Measurements from ENCODE around the gene ZNF235.

DNA sequence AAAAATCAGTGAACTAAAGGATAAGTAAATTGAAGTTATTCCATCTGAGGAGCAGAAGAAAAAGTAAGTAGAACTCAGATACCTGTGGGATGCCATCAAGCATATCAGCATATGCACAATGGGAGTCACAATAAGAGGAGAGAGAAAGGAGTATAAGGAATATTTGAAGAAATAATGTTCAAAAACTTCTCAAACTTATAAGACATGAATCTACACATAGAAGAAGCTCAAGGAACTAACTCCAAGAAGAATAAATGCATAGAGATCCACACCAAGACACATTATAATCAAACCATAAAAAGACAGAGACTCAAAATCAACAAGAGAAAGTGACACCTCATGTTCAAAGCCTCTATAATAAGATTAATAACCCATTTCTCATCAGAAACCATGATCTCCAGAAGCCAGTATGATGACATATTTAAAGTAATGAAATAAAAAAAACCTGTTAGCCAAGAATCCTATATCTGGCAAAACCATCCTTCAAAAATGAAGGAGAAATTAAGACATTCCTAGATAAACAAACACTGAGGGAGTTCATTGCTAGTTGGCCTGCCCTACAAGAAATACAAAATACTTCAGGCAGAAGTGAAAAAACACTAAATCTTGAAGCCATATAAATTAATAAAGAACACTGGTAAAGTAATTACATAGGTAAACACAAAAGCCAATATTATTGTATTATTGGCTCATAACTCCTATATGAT, 49.0 kb downstream of the ZNF235 start:
- TF ChIP-seq CEBPB (IDR thresholded peaks at IDR 0.05) (no peak), TEAD4 (IDR thresholded peaks at IDR 0.05) (no peak), TCF12 (IDR thresholded peaks at IDR 0.05; ENCODE audit: low read depth) (no peak), RAD21 (IDR thresholded peaks at IDR 0.05; ENCODE audit: low read depth) (no peak), FOXM1 (IDR thresholded peaks at IDR 0.05; ENCODE audit: borderline replicate concordance, low read depth) (no peak)
- TF ChIP-seq, protein P1, sequence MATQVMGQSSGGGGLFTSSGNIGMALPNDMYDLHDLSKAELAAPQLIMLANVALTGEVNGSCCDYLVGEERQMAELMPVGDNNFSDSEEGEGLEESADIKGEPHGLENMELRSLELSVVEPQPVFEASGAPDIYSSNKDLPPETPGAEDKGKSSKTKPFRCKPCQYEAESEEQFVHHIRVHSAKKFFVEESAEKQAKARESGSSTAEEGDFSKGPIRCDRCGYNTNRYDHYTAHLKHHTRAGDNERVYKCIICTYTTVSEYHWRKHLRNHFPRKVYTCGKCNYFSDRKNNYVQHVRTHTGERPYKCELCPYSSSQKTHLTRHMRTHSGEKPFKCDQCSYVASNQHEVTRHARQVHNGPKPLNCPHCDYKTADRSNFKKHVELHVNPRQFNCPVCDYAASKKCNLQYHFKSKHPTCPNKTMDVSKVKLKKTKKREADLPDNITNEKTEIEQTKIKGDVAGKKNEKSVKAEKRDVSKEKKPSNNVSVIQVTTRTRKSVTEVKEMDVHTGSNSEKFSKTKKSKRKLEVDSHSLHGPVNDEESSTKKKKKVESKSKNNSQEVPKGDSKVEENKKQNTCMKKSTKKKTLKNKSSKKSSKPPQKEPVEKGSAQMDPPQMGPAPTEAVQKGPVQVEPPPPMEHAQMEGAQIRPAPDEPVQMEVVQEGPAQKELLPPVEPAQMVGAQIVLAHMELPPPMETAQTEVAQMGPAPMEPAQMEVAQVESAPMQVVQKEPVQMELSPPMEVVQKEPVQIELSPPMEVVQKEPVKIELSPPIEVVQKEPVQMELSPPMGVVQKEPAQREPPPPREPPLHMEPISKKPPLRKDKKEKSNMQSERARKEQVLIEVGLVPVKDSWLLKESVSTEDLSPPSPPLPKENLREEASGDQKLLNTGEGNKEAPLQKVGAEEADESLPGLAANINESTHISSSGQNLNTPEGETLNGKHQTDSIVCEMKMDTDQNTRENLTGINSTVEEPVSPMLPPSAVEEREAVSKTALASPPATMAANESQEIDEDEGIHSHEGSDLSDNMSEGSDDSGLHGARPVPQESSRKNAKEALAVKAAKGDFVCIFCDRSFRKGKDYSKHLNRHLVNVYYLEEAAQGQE (IDR thresholded peaks at IDR 0.05; ENCODE audit: low read depth) = no peak

Measured in Ishikawa (cell line).